Gastrocnemius medialis (tissue), 4 donors: Measurements from ENCODE around the gene CCNF. TPM values are rescaled to one million over a fixed set of nuclear protein-coding genes. Genes with fewer than 3 reads are reported as not detected.

Source experiments
- ATAC-seq, 2 donors: fragments of 150-250 bp; one replicate each; pipeline ENCODE4 v1.9.1; 2016
- DNase-seq, 2 donors: peaks; one replicate each; pipeline ENCODE4 v3.0.0-alpha.2; 2019
- H3K27ac ChIP-seq, 4 donors: fragments of 200-600 bp; sonication (generic); 1 replicate in 1 of 4; 2 replicates in 3 of 4; pipeline ENCODE4 v1.5.1; 2016 to 2018; ENCODE audit warnings: mild to moderate bottlenecking in 2 of 4, moderate library complexity in 1 of 4
- H3K27me3 ChIP-seq, 3 donors: fragments of 200-600 bp; sonication (generic) in 2 of 3; 1 replicate in 1 of 3; 2 replicates in 2 of 3; pipeline versions ENCODE4 v1.5.1 to v1.6.0; 2016 to 2019; ENCODE audit warnings: mild to moderate bottlenecking in 1 of 3, moderate library complexity in 1 of 3
- H3K36me3 ChIP-seq, 2 donors: fragments of 200-600 bp; sonication (generic) in 1 of 2; one replicate each; pipeline ENCODE4 v1.5.1; 2017 to 2018
- H3K4me1 ChIP-seq, 2 donors: fragments of 200-600 bp; sonication (generic) in 1 of 2; one replicate each; pipeline ENCODE4 v1.5.1; 2016 to 2017; ENCODE audit warnings: mild to moderate bottlenecking in 2 of 2
- H3K4me3 ChIP-seq, 4 donors: fragments of 200-600 bp; sonication (generic) in 3 of 4; 1 replicate in 1 of 4; 2 replicates in 3 of 4; pipeline ENCODE4 v1.5.1; 2016 to 2019; ENCODE audit warnings: mild to moderate bottlenecking in 2 of 4
- H3K9me3 ChIP-seq, 3 donors: fragments of 200-600 bp; sonication (generic) in 2 of 3; 1 replicate in 1 of 3; 2 replicates in 2 of 3; pipeline ENCODE4 v1.5.1; 2016 to 2019
- CTCF ChIP-seq, 5 experiments: fragments of 450-650 bp in 3 of 5; fragments of 200-600 bp in 2 of 5; sonication (generic) in 2 of 5; IDR thresholded peaks in 4 of 5; conservative IDR thresholded peaks in 1 of 5; 1 replicate in 4 of 5; 2 replicates in 1 of 5; pipeline ENCODE4 v1.5.1; 2016 to 2019; ENCODE audit warnings: antibody characterized with exemption in 5 of 5, mild to moderate bottlenecking in 3 of 5, moderate library complexity in 3 of 5
- POLR2A ChIP-seq, 2 donors: fragments of 450-650 bp; IDR thresholded peaks; one replicate each; pipeline ENCODE4 v1.6.1; 2017; ENCODE audit warnings: antibody characterized with exemption in 2 of 2, mild to moderate bottlenecking in 2 of 2, moderate library complexity in 2 of 2
- in situ Hi-C, 4 donors: fragments of 200-750 bp; cut with MboI; loops; one replicate each; pipeline versions ENCODE4 v1.15.0 to v1.8.0; 2017; ENCODE audit warnings: low sequenced_read_pairs in 4 of 4
- intact Hi-C: fragments of 100-400 bp; cut with DNase I; formaldehyde crosslinking; loops from one replicate; pipeline ENCODE4 v1.15.1; 2023; ENCODE audit warnings: low total_unique reads
- total RNA-seq, 4 donors: library from RNA; depleted of rRNA; stranded (reverse); fragments of >200 nt; gene quantifications; one replicate each; pipeline versions ENCODE4 v1.1.0 to v1.2.3, GENCODE V29; 2016

Gene CCNF
- total RNA-seq, 4 donors from 2014 or later, result 1.8 to 3.6 (median 2.4) TPM

- Histone ChIP-seq H3K36me3 (no peaks in the 10 kb centered on the region), H3K27ac (peak overlapping the region; percentile 81 to 91 (median 86)), H3K4me3 (peak overlapping the region; percentile 66 to 87 (median 72)), H3K27me3 (peaks cover 36 to 38% (median 38%) of the 10 kb centered on the region in 3 donors), H3K9me3 (no peaks in the 10 kb centered on the region), H3K4me1 (peaks cover 17 to 30% of the 10 kb centered on the region in 2 donors)
- peak in 4 of 5 experiments; percentile 19 to 67 (median 34) for TF ChIP-seq CTCF (IDR thresholded peaks at IDR 0.05 in 4 of 5, conservative IDR thresholded peaks at IDR 0.05 in 1 of 5)
- TF ChIP-seq POLR2A (IDR thresholded peaks at IDR 0.05), result peak in 1 of 2 donors; percentile 11
- ATAC-seq, result peak; percentile 54 to 59
- in situ Hi-C loops, result no loop called here
- no peak for DNase-seq
- intact Hi-C loops, result loop anchor here (1.0 to 2.0 kb wide), 2 partner anchors 13 to 27 kb away; no protein-coding TSS in a partner anchor
These were observed 45.0 kb downstream of the CCNF start for GRCh38 chr16:2473999-2474876.

DNA sequence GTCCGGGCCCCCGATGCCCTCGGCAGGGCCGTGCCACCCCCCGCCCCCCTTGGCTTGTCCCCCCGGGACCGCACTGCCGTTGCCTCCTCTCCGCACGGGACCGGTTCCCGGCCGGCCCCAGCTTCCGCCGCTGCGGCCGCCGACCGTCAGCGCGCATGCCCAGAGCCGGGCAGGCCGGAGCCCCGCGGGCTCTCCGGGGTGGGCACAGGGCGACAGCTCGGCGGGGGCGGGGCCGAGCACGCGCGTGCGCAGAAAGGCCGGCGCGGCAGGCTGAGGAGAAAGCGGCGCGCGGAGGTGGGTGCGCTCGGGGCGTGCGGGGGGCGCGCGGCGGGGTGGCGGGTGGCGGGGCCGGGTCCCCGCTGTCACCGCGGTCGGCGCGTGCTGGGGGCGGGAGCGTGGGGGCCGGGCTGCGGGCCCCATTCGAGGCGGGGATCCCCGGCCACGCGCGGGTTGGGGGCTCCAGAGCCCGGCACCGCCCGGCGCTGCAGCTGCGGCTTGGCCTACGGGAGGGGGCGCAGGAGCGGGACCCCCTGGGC is 45.7 kb downstream of the CCNF start, which contains the start of gene TBC1D24:
Gene TBC1D24, plus strand, starts transcription at position 251 of the 536 bp plus-strand sequence. CDS start 21,022 bp downstream, outside the sequence.
- intact Hi-C loops, result loop anchor here (1.0 kb wide), 1 partner anchor 26 kb away; no protein-coding TSS in a partner anchor
- H3K27ac ChIP-seq, result peak within 1 kb of the TSS; percentile 81 to 91 (median 86)
- TF ChIP-seq POLR2A (IDR thresholded peaks at IDR 0.05) (peak; percentile 84 to 91), CTCF (IDR thresholded peaks at IDR 0.05 in 4 of 5, conservative IDR thresholded peaks at IDR 0.05 in 1 of 5) (no peak)
- in situ Hi-C loops, result loop anchor here in 1 of 4 donors (25.0 kb wide), 1 partner anchor 138 kb away; the partner anchor contains the start of gene ABCA3
- H3K27me3 ChIP-seq, result peaks cover 30 to 32% (median 31%) of the 10 kb centered on the region in 3 donors
- no peaks in the 10 kb centered on the region for H3K9me3 ChIP-seq
- peak; percentile 83 to 90 for ATAC-seq
- peak within 1 kb of the TSS; percentile 66 to 87 (median 72) for H3K4me3 ChIP-seq
- DNase-seq, result peak; percentile 63 to 84
- H3K36me3 ChIP-seq, result no peaks in the 10 kb centered on the region
- H3K4me1 ChIP-seq, result peaks cover 14 to 24% of the 10 kb centered on the region in 2 donors

GRCh38 chr16:2475413-2476344 is 46.4 kb downstream of the CCNF start:
- intact Hi-C loops (no loop called here), in situ Hi-C loops (loop anchor here in 1 of 4 donors (25.0 kb wide), 1 partner anchor 138 kb away; the partner anchor contains the start of gene ABCA3)
- ATAC-seq, result peak; percentile 9 to 18
- H3K27ac ChIP-seq, result peak overlapping the region in 3 of 4 donors; percentile 36 to 91 (median 81)
- H3K36me3 ChIP-seq, result no peaks in the 10 kb centered on the region
- no peak for TF ChIP-seq POLR2A (IDR thresholded peaks at IDR 0.05)
- TF ChIP-seq CTCF (IDR thresholded peaks at IDR 0.05 in 4 of 5, conservative IDR thresholded peaks at IDR 0.05 in 1 of 5), result no peak
- peaks cover 14 to 18% of the 10 kb centered on the region in 2 donors for H3K4me1 ChIP-seq
- no peak for DNase-seq
- no peaks in the 10 kb centered on the region for H3K9me3 ChIP-seq
- H3K4me3 ChIP-seq, result peak overlapping the region; percentile 61 to 87 (median 72)
- peaks cover 23 to 25% (median 24%) of the 10 kb centered on the region in 3 donors for H3K27me3 ChIP-seq

- H3K9me3 ChIP-seq, result no peaks in the 10 kb centered on the region
- ATAC-seq (no peak), DNase-seq (no peak)
- TF ChIP-seq POLR2A (IDR thresholded peaks at IDR 0.05) (no peak), CTCF (IDR thresholded peaks at IDR 0.05 in 4 of 5, conservative IDR thresholded peaks at IDR 0.05 in 1 of 5) (no peak)
- H3K4me3 ChIP-seq, result no peak overlapping the region
- peaks cover 18 to 21% (median 20%) of the 10 kb centered on the region in 3 donors for H3K27me3 ChIP-seq
- in situ Hi-C loops (loop anchor here in 1 of 4 donors (25.0 kb wide), 1 partner anchor 139 kb away; the partner anchor contains the start of gene ABCA3), intact Hi-C loops (no loop called here)
- H3K36me3 ChIP-seq, result no peaks in the 10 kb centered on the region
- peaks cover 13 to 14% of the 10 kb centered on the region in 2 donors for H3K4me1 ChIP-seq
- no peak overlapping the region for H3K27ac ChIP-seq
These were observed 47.1 kb downstream of the CCNF start for GRCh38 chr16:2476345-2476720.
